HCT116 (cell line): ENCODE results near the gene FAM120A.

Experiments
- CEBPB ChIP-seq: IDR thresholded peaks from 2 replicates; pipeline ENCODE4 v1.6.1; 2012; ENCODE audit warnings: low read depth
- CTCF ChIP-seq, 3 experiments: fragments of 200-600 bp in 1 of 3; sonication (generic) in 1 of 3; IDR thresholded peaks in 2 of 3; conservative IDR thresholded peaks in 1 of 3; 2 replicates each; pipeline ENCODE4 v1.5.1; 2012 to 2017; ENCODE audit warnings: low read depth in 2 of 3, low read length in 2 of 3, antibody characterized with exemption in 1 of 3, borderline replicate concordance in 1 of 3, control low read depth in 1 of 3, mild to moderate bottlenecking in 1 of 3, mixed read lengths in 1 of 3, mixed run types in 1 of 3, moderate library complexity in 1 of 3; ENCODE audit not compliant: insufficient read depth in 1 of 3
- MAX ChIP-seq: IDR thresholded peaks from 2 replicates; pipeline ENCODE4 v1.6.1; 2012
- POLR2A ChIP-seq: IDR thresholded peaks from 2 replicates; pipeline ENCODE4 v1.7.0; 2011; ENCODE audit warnings: borderline replicate concordance; ENCODE audit not compliant: insufficient read depth, insufficient read length; ENCODE audit errors: extremely low read depth
- POLR2AphosphoS5 ChIP-seq: IDR thresholded peaks from 2 replicates; pipeline ENCODE4 v1.6.1; 2011; ENCODE audit warnings: mild to moderate bottlenecking, low read depth, low read length, moderate library complexity
- ZFX ChIP-seq: fragments of 450-650 bp; IDR thresholded peaks from 2 replicates; pipeline ENCODE4 v1.6.1; 2017

DNA sequence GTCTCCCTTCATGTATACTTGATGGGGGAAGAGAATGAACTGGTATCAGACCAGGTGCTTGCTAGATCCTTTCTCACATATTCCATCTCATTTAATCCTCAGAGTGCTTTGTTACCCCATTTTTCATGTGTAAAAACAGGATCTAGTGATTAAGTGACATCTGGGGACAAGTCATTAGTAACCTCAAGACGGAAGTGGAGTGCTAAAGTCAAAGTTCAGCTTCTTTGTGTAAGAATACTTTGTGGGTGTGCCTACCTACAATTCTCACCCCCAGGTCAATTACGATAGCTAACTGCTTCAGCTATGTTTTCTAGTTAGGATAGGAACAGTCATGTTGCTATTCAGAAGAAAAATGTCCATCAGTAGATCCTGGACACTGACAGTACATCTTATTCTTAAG lies 5.0 kb downstream of the FAM120A start:
- TF ChIP-seq POLR2A = no peak
- no peak for TF ChIP-seq CTCF (IDR thresholded peaks at IDR 0.05 in 2 of 3, conservative IDR thresholded peaks at IDR 0.05 in 1 of 3; ENCODE audit: borderline replicate concordance in 1 of 3, insufficient read depth in 1 of 3, low read depth in 2 of 3, low read length in 2 of 3)
- no peak for TF ChIP-seq POLR2AphosphoS5
- no peak for TF ChIP-seq CEBPB
- no peak for TF ChIP-seq ZFX
- TF ChIP-seq MAX = no peak
